ENCODE results near the gene PACS2. TPM values are rescaled to one million over a fixed set of nuclear protein-coding genes. Genes with fewer than 3 reads are reported as not detected.

Gene PACS2
- total and polyA plus RNA-seq, 2 of the 4 experiments (the other 2 are of a cell fraction) = 15.6 to 32.2 TPM

GRCh38 chr14:105381446-105382342 is 67.1 kb downstream of the PACS2 start:
- no TSS peak for BruUV-seq (replicated peaks)
- H3K56ac ChIP-seq (ENCODE audit: extremely low read depth, insufficient read depth, low read length) = no peak overlapping the region
- no peak overlapping the region for H2BK20ac ChIP-seq (ENCODE audit: low read depth, low read length)
- dilution Hi-C loops (cut with HindIII; ENCODE audit: low sequenced_read_pairs, unreplicated experiment) (no loop called here), in situ Hi-C loops (cut with MboI; ENCODE audit: low sequenced_read_pairs) (no loop called here), intact Hi-C loops (cut with micrococcal nuclease) (no loop called here)
- H4K91ac ChIP-seq (ENCODE audit: insufficient read depth, low read depth, low read length) = no peak overlapping the region
- ChIA-PET POLR2A (ENCODE audit: unreplicated experiment) (no interaction called here), CTCF (no interaction called here)
- no peak overlapping the region for H2BK15ac ChIP-seq (ENCODE audit: low read depth, low read length)
- H3K23ac ChIP-seq (ENCODE audit: low read depth, low read length) = no peak overlapping the region
- no peak overlapping the region for H3K4me3 ChIP-seq (ENCODE audit: insufficient read depth, low read depth, low read length)
- H3K27me3 ChIP-seq (ENCODE audit: control insufficient read depth, insufficient read depth, low read length) = no peaks in the 10 kb centered on the region
- TF ChIP-seq RFX5 (IDR thresholded peaks at IDR 0.05; ENCODE audit: low read depth, low read length) (no peak), USF2 (IDR thresholded peaks at IDR 0.05; ENCODE audit: low read depth, low read length) (no peak), RCOR1 (IDR thresholded peaks at IDR 0.05; ENCODE audit: insufficient replicate concordance, low read length) (no peak), MAZ (IDR thresholded peaks at IDR 0.05; ENCODE audit: borderline replicate concordance, low read depth, low read length) (no peak), BHLHE40 (IDR thresholded peaks at IDR 0.05; ENCODE audit: low read depth, low read length) (no peak), CEBPB (IDR thresholded peaks at IDR 0.05; ENCODE audit: low read depth, low read length) (no peak), ELK1 (IDR thresholded peaks at IDR 0.05; ENCODE audit: borderline replicate concordance, low read depth, low read length) (no peak), RAD21 (IDR thresholded peaks at IDR 0.05; ENCODE audit: low read length) (no peak), FOS (IDR thresholded peaks at IDR 0.05; ENCODE audit: low read depth, low read length) (no peak), MXI1 (IDR thresholded peaks at IDR 0.05; ENCODE audit: borderline replicate concordance, low read depth, low read length) (no peak), MAFK (IDR thresholded peaks at IDR 0.05; ENCODE audit: low read depth, low read length) (no peak), POLR2A (IDR thresholded peaks at IDR 0.05; ENCODE audit: low read depth, low read length) (no peak)
- no peak overlapping the region for H3K14ac ChIP-seq (replicated peaks; ENCODE audit: low read depth, low read length)
- H2BK120ac ChIP-seq (ENCODE audit: low read depth, low read length) = no peak overlapping the region
- no peak for ATAC-seq (ENCODE audit: low read depth)
- H3K4ac ChIP-seq (ENCODE audit: low read depth, low read length) = no peak overlapping the region
- H3K79me1 ChIP-seq (ENCODE audit: low read depth in 1 of 2, low read length in 2 of 2) = no peaks in the 10 kb centered on the region
- no peak overlapping the region for H4K5ac ChIP-seq (ENCODE audit: low read depth, low read length)
- H2AK5ac ChIP-seq (ENCODE audit: low read depth, low read length) = no peak overlapping the region
- H4K20me1 ChIP-seq (ENCODE audit: insufficient read depth, low read length) = no peaks in the 10 kb centered on the region
- H3K9me3 ChIP-seq (ENCODE audit: control insufficient read depth, insufficient read depth, low read length) = no peaks in the 10 kb centered on the region
- H2AFZ ChIP-seq (replicated peaks; ENCODE audit: low read length, poor library complexity) = no peak overlapping the region
- no peaks in the 10 kb centered on the region for H3K9me1 ChIP-seq (ENCODE audit: insufficient read depth, low read length)
- H3K4me2 ChIP-seq (ENCODE audit: low read depth, low read length) = no peak overlapping the region
- H3K18ac ChIP-seq (ENCODE audit: low read depth, low read length) = no peak overlapping the region
- no peaks in the 10 kb centered on the region for H3K4me1 ChIP-seq (ENCODE audit: control insufficient read depth, insufficient read depth, low read length)
- H3K36me3 ChIP-seq (ENCODE audit: control insufficient read depth, insufficient read depth, low read length) = peaks cover 24% of the 10 kb centered on the region; the same call in 1 of the 2 replicates
- DNase-seq = no peak
- no peak overlapping the region for H3K27ac ChIP-seq (ENCODE audit: insufficient read depth, low read length)
- H4K8ac ChIP-seq (ENCODE audit: low read depth in 2 of 2, low read length in 2 of 2) = no peak overlapping the region
- 92% methylated on average over 23 of the region's 27 CpGs; no CpG with 5 or more reads in 1 of the 2 experiments for WGBS, 2 experiments (ENCODE audit: extremely low coverage in 2 of 2, insufficient read length in 1 of 2)
- H3K9ac ChIP-seq (ENCODE audit: low read depth, low read length) = no peak overlapping the region
- H2BK5ac ChIP-seq (ENCODE audit: low read depth, low read length, poor library complexity, severe bottlenecking) = no peak overlapping the region
- H2AK9ac ChIP-seq (replicated peaks; ENCODE audit: low read depth, low read length, poor library complexity) = no peak overlapping the region

Measured in IMR-90 (cell line).